ENCODE measurements around the gene LAMA2. TPM values are rescaled to one million over a fixed set of nuclear protein-coding genes. Genes with fewer than 3 reads are reported as not detected.

LAMA2 gene
- total RNA-seq, 1 experiment from 2014 or later, result 8.2 TPM

- H3K9ac ChIP-seq (ENCODE audit: low read length), result peak overlapping the region; percentile 67
- no peaks in the 10 kb centered on the region for H3K9me3 ChIP-seq (ENCODE audit: control insufficient read depth in 1 of 2, insufficient read depth in 1 of 2, low read depth in 1 of 2, low read length in 2 of 2)
- DNase-seq (ENCODE audit: low read depth, low spot score) (peak; percentile 67), ATAC-seq (peak; percentile 28)
- intact Hi-C loops (cut with micrococcal nuclease), result loop anchor here (1.0 to 5.0 kb wide), 7 partner anchors 68 to 522 kb away; no protein-coding TSS in a partner anchor
- H3K27ac ChIP-seq (ENCODE audit: low read depth, low read length), result peak overlapping the region; percentile 97
- peak overlapping the region; percentile 64 for H3K4me2 ChIP-seq (ENCODE audit: low read length)
- H3K36me3 ChIP-seq (ENCODE audit: control insufficient read depth in 1 of 2, insufficient read depth in 2 of 2, low read length in 2 of 2), result peaks cover 0 to 3% of the 10 kb centered on the region in 2 experiments; a peak in 1 of 4 replicates
- peak overlapping the region; percentile 14 for H2AFZ ChIP-seq (ENCODE audit: low read depth, low read length, poor library complexity, severe bottlenecking)
- H3K79me2 ChIP-seq (ENCODE audit: insufficient read depth, low read length), result no peaks in the 10 kb centered on the region
- RAD21 ChIA-PET (ENCODE audit: low non-redundant PET in 1 of 2, low total read pairs in 2 of 2, uncharacterized antibody in 2 of 2, unreplicated experiment in 2 of 2), result interaction anchor here (0.6 to 1.5 kb wide), 4 partner anchors 70 to 249 kb away, joined by 3 to 5 read pairs (median 4); no protein-coding TSS in a partner anchor
- no peaks in the 10 kb centered on the region for H3K27me3 ChIP-seq (ENCODE audit: insufficient read depth, low read length)
- BruUV-seq (replicated peaks), result no TSS peak
- CTCF ChIA-PET, result interaction anchor here (0.8 to 5.7 kb wide), 19 partner anchors 8 to 783 kb away, joined by 3 to 45 read pairs (median 4); no protein-coding TSS in a partner anchor
- no peaks in the 10 kb centered on the region for H4K20me1 ChIP-seq (ENCODE audit: insufficient read depth)
- POLR2A ChIA-PET, result interaction anchor here (0.6 to 1.3 kb wide), 6 partner anchors 8 to 351 kb away, joined by 3 to 5 read pairs (median 4); no protein-coding TSS in a partner anchor
- TF ChIP-seq TCF7L2 (IDR thresholded peaks at IDR 0.05; ENCODE audit: borderline replicate concordance, extremely low read depth, insufficient read depth, insufficient read length) (no peak), REST (IDR thresholded peaks at IDR 0.05; ENCODE audit: low read depth) (no peak), EGR1 (IDR thresholded peaks at IDR 0.05; ENCODE audit: low read depth) (0 out of 2 replicates have a peak, but pooled peaks have one; percentile 1), CBX3 (IDR thresholded peaks at IDR 0.05; ENCODE audit: low read depth) (peak; percentile 55; the same call in 1 of the 2 replicates), FOSL1 (IDR thresholded peaks at IDR 0.05; ENCODE audit: low read depth) (peak; percentile 1; the same call in 1 of the 2 replicates), SP1 (IDR thresholded peaks at IDR 0.05; ENCODE audit: low read depth) (no peak; the same call in 1 of the 2 replicates), RAD21 (IDR thresholded peaks at IDR 0.05; ENCODE audit: low read depth) (peak; percentile 92), SIN3A (IDR thresholded peaks at IDR 0.05; ENCODE audit: low read depth) (no peak), POLR2AphosphoS5 (IDR thresholded peaks at IDR 0.05; ENCODE audit: low read depth, low read length) (no peak; the same call in 1 of the 2 replicates)
- TF ChIP-seq, protein P1, sequence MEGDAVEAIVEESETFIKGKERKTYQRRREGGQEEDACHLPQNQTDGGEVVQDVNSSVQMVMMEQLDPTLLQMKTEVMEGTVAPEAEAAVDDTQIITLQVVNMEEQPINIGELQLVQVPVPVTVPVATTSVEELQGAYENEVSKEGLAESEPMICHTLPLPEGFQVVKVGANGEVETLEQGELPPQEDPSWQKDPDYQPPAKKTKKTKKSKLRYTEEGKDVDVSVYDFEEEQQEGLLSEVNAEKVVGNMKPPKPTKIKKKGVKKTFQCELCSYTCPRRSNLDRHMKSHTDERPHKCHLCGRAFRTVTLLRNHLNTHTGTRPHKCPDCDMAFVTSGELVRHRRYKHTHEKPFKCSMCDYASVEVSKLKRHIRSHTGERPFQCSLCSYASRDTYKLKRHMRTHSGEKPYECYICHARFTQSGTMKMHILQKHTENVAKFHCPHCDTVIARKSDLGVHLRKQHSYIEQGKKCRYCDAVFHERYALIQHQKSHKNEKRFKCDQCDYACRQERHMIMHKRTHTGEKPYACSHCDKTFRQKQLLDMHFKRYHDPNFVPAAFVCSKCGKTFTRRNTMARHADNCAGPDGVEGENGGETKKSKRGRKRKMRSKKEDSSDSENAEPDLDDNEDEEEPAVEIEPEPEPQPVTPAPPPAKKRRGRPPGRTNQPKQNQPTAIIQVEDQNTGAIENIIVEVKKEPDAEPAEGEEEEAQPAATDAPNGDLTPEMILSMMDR (IDR thresholded peaks at IDR 0.05 in 2 of 3, conservative IDR thresholded peaks at IDR 0.05 in 1 of 3; ENCODE audit: borderline replicate concordance in 1 of 3, insufficient read depth in 1 of 3, low read depth in 2 of 3, low read length in 2 of 3), result peak; percentile 40 to 84 (median 63); a peak in 5 of 6 replicates
- TF ChIP-seq, protein P2, sequence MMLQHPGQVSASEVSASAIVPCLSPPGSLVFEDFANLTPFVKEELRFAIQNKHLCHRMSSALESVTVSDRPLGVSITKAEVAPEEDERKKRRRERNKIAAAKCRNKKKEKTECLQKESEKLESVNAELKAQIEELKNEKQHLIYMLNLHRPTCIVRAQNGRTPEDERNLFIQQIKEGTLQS (IDR thresholded peaks at IDR 0.05), result 0 out of 2 replicates have a peak, but pooled peaks have one; percentile 12
- TF ChIP-seq, protein P3, sequence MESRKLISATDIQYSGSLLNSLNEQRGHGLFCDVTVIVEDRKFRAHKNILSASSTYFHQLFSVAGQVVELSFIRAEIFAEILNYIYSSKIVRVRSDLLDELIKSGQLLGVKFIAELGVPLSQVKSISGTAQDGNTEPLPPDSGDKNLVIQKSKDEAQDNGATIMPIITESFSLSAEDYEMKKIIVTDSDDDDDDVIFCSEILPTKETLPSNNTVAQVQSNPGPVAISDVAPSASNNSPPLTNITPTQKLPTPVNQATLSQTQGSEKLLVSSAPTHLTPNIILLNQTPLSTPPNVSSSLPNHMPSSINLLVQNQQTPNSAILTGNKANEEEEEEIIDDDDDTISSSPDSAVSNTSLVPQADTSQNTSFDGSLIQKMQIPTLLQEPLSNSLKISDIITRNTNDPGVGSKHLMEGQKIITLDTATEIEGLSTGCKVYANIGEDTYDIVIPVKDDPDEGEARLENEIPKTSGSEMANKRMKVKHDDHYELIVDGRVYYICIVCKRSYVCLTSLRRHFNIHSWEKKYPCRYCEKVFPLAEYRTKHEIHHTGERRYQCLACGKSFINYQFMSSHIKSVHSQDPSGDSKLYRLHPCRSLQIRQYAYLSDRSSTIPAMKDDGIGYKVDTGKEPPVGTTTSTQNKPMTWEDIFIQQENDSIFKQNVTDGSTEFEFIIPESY (IDR thresholded peaks at IDR 0.05; ENCODE audit: extremely low read depth, insufficient replicate concordance, low read length), result no peak
- H3K9me2 ChIP-seq (ENCODE audit: insufficient read depth), result no peaks in the 10 kb centered on the region
- peak overlapping the region in 1 of 2 experiments; percentile 19; a peak in 2 of 4 replicates for H3K4me3 ChIP-seq (replicated peaks in 1 of 2; ENCODE audit: low read depth in 1 of 2, low read length in 2 of 2)
- H3K4me1 ChIP-seq (ENCODE audit: control insufficient read depth in 1 of 2, insufficient read depth in 2 of 2, low read length in 2 of 2), result peaks cover 67 to 80% of the 10 kb centered on the region in 2 experiments
Observed at GRCh38 chr6:129498950-129499842, 616.3 kb downstream of the LAMA2 start.
